Stimulated activated CD8-positive, alpha-beta memory T cell treated with anti-CD3 and anti-CD28 coated beads, Interleukin-4, amount 100 ng/mL, for 24 hours (primary cell): ENCODE results near the gene PPP1R1B.
"Not testable (repeated sequence)": the region's sequence is repeated elsewhere in the genome, so short reads cannot be mapped to it uniquely, and the experiment has no call there.

Experiments
- DNase-seq: peaks from one replicate; pipeline ENCODE4 v3.0.0-alpha.2; 2020; ENCODE audit warnings: low read depth

The PPP1R1B gene

DNA sequence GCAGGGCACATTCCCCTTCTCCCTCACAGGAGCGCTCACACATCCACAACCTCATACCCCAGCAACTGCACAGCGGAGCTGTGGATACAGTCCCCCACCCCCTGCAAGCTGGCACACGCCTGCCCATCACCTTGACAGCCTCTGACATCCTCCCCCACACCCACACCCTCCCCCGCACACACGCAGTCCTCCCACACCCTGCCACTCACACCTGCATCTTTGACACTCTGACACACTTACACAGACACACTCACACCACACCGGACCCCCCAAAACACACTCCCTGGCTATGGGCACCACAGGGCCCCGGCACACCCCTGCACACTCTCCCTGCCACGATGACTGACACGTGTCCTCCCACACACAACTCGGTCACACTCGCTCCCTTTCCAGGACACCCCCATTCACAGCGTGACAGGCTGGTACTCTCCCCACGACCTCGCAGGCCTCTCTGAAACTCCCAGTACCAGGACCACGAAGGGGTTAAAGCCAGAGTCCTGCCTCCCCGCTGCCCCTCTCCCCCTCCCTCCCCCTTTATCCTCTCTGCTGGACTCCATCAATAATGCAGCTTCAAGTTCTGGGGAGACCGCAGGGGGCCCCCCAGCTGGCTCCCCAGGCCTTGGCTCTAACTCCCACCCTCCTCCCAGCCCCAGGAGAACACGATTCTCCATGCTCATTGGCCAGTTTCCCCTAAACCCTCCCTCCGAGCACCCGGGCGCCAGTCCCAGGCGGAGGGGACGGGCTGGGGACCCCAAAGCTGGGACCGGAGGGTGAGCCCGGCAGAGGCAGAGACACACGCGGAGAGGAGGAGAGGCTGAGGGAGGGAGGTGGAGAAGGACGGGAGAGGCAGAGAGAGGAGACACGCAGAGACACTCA is at the start of gene PPP1R1B:
Gene PPP1R1B, plus strand, starts transcription at position 782 of the 876 bp plus-strand sequence. CDS start 441 bp downstream, outside the sequence.
- no peak for DNase-seq

DNA sequence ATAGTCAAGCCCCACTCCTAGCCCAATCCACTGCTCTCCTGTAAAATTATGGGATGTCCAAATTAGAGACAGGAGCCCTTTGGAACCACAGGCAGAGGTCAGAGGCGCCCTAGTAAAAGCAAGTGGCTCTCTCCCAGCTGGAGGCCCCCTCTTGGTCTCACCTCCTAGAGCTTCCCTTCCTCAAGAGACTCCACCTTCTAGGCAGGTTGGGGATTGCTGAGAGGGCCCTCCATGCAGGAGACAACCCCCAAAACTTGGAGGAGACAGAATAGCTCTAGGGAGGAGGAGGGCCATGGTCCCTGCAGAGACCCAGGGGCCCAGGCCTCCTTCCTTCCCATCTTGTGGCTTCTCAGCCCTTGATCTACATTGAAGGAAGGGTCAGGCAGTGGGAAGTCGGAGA is 48.5 kb upstream of the PPP1R1B start:
- no peak for DNase-seq

DNA sequence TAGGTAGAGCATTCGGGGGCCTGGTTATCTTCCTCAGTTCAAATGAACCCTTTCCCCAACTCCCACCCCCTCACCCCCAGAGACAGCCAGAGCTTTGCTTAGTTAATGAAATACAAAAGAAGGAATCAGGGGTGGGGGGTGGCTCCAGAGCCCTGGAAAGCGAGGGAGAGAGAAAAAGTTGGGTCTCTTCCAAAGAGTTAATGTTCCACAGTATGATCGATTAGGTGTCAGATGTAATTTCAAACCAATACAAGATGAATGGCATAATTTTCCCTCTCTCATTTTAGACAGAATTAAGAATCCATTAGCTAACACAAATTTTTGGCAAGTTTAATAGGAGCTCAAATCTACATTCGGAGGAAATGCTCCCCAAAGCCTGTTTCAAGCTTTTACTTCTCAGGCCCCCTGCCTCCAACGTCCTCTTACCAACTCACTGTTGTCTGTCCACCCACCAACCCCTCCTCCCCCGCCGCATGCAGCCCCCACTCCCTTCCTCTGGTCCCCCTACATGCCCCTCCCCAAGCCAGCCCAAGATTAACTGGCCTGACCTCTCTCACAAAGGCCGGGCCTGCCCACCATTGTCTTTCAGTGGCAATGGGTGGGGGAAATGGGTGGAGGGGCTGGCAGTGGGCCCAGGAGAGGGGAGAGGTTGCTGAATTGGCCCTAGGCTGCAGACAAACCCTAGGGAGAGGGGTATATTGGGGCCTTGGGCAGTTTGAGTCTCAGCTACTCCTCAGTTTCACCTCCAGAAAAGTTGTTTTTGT is 47.3 kb upstream of the PPP1R1B start:
- no peak for DNase-seq

DNA sequence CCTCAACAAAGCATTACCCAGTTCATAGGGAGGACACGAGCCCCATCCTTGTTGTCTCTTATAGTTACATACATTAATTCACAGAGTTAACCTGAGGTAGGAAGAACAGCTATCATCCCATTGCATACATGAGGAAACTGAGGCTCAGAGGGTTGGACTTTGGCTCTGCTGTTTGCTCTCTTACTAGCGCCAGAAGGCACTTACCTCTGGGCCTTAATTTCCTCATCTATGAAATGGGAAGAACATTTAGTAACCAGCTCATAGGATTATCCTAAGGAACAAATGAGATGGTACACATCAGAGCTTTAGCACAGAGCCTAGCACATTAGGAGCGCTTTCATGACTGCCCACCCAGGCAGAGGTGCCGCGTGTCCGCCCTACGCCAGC is 46.7 kb upstream of the PPP1R1B start:
- no peak for DNase-seq

DNA sequence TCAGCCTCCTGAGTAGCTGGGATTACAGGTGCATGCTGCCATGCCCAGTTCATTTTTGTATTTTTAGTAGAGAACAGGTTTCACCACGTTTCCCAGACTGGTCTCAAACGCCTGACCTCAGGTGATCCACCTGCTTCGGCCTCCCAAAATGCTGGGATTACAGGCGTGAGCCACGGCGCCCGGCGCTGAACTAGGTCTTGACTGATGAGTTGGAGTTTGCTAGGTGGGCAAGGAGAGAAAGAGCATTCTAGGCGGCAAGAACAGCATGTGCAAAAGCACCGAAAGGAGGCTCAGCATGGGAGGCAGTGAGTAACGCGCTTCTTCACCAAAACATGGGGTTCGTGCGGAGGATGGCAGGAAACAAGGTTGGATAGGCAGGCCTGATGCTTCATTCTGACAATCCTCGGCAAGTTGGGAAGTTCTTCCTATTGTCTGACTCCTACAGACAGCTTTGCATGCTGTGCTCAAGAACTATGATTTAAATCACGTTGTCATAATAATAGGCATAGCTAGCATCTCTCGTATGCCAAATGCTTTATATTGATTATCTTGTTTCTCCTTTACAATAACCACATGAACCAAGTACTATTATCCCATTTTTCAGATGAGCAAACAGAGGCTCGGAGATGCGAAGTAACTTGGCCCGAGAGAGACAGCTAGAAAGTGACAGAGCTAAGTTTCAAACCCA is 45.5 kb upstream of the PPP1R1B start:
- no peak for DNase-seq

DNA sequence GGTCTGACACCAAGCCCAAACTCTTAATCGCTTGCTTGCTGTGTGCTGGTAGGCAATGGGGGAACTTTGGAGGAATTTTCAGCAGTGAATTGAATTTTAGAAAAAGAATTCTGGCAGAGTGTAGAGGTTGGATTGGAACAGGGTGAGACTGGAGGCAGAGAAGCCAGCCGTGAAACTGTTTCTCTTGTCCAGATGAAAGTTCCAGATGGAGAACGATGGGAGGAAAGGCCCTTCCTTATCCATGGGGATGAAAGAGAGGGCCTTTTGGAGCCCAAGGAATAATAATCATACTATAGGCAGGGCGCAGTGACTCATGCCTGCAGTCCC is 45.0 kb upstream of the PPP1R1B start:
- no peak for DNase-seq

DNA sequence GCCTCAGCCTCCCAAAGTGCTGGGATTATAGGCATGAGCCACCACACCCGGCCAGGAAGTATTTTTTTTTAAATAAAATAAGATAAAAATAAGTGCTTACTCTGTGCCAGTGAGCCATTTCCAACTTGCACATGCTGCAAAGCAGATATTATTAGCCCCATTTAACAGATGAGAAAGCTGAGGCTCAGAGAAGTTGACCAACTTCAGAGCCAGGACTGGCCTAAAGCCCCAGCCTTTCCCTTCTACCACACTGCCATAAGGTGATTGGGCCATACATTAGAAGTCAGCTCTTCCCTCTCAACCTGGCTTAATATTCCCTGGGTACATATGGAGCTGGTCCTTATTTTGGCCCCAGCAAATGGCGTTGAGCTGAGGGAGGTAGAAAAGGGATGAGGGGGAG is 44.1 kb upstream of the PPP1R1B start:
- no peak for DNase-seq

DNA sequence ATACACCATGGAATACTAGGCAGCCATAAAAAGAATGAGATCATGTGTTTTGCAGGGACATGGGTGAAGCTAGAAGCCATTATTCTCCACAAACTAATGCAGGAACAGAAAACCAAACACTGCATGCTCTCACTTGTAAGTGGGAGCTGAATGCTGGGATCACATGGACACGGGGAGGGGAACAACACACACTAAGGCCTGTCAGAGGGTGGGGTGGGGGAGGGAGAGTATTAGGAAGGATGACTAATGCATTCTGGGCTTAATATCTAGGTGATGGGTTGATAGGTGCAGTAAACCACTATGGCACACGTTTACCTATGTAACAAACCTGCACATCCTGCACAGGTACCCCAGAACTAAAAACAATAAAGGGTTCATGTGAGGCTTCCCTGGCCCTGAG is 36.6 kb upstream of the PPP1R1B start:
- not testable (repeated sequence) for DNase-seq

DNA sequence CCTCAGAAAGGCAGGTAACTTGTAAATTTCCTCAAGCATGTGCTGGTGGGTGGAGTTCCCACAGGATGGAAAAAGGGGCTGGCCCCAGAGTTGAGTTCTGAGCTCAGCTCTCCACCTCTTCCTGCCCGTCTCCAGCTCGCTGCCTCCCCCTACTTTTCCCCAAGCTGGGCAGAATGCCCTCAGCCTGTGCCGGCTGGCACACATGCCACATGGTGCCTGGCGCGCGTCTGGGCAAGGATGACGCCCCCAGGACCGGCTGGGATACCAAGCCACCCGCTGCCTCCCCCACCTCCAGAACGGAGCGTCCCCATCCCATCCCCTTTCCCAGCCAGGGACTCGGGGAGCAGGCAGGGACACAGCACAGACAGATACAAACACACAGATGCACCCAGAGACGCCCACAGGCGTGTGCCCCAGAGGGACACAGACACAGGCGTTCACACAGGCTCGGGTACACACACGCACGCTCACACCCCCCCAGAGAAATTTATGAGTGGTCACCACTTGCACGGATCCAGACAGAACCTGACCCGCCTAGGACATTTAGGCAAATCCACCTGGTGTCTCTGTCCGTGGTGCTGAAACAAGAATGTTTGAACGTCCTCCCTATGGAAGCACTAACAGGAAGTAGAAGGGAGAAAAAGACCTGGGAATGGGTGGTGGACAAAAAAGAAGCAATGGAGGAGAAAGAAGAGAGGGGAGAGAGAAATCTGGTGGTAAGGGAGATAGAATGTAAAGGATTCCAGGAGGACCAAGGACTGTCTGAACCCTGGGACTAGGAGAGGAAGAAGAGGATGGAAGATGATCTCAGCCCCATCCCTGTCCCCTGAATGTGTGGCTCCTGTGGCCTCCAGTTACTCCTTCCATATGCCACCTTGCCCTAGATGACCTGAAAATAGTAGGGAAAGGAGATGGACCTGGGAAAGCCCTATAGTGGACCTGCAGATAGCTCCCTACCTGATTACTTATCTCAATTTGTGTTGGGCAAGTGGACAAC is 34.5 kb upstream of the PPP1R1B start:
- DNase-seq: no peak

DNA sequence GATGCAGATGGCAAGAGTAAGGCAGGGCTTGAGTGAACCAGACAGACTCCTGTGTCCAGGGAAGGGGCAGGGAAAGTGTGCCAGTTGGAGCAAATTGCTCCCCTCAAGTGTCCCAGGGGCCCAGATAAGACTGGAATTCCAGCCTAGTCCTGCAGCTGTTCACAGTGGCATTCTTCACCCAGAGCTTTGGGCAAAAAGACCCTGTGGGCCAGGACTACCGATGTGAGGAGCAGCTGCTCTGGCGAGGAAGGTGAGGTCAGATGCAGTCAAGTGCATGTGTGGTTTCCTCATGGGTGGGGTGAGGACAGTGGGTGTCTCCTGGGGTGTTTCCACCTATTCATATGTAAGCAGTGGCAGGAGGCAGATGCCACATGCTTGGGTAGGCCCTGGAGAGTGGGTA is 33.4 kb upstream of the PPP1R1B start:
- no peak for DNase-seq

DNA sequence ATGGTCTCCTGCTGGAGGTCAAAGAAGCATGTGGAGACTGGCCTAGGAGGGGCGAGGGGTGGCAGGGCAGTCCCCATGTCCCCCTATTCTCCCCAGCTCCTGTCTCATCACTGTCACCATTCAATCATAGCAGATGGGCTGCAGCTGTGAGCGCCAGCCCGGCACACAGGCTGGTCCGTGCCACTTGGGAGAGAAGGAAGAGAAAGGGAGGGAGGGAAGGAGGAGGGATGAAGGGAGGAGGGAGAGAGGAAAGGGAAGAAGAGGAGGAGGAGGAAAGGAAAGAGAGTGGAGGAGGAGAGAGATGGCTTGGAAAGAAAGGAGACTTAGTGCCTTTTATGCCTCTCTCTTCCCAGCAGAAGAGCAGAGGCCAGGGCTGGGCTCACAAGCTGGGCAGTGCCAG is 31.5 kb upstream of the PPP1R1B start:
- DNase-seq: no peak

DNA sequence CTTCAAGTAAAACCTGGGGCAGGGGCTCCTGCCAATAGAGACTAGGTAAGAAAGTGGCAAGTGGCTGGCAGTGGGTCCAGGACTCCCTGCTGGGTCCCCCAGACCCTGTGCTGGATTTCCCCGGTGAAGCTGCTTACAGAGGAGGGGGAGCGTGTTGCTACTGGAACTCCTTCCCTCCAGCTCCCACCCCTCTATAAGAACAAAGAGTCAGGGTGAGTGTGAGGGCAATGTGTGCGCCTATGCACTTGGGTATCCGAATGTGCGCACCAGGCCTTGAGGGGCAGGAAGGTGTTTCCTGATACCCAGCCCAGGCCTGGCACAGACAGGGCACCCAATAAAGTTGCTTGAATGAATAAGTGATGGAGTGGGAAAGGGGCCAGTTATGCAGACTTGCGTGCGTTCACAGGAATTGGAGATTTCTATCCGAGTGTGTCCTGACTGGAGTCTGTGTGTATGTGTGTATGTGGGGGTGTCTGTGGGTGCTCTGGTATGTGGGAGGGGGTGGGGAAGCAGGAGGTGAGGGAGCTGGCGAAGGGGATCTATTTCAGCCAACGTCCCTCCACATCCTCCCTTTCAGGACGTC is 30.7 kb upstream of the PPP1R1B start:
- no peak for DNase-seq

DNA sequence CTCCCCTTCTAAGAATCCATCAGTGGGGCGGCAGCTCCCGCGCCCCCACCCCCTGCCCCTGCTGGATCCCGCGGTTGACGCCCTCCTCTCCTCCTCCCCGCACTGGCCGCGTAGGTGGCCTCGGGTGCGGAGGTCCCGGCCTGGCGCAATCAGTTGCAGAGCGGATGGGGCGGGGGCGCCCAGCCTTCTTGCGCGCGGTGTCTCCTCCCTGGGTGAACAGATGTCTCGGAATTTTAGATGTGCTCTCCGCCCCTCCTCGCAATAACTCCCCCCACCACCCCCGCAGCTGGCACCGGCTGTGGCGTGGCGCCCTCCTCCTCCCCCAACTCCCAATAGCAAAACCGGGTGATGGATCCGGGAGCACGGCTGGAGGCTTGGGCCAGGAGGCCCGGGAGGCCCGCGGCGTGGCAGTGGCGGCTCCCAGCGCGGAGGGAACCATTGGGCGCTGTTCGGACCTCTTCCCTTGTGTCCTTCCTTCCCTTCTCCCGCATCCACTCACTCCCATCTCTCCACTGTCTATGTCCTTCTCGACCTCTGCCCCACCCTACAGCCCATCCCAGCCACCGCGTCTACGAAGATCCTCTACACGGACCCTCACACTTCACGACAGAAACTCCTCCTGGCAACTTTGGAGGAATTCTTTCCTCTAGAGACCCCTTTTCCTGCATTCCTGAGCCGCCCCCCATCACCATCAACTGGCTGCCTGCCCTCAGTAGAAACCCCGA is 30.0 kb upstream of the PPP1R1B start:
- no peak for DNase-seq

DNA sequence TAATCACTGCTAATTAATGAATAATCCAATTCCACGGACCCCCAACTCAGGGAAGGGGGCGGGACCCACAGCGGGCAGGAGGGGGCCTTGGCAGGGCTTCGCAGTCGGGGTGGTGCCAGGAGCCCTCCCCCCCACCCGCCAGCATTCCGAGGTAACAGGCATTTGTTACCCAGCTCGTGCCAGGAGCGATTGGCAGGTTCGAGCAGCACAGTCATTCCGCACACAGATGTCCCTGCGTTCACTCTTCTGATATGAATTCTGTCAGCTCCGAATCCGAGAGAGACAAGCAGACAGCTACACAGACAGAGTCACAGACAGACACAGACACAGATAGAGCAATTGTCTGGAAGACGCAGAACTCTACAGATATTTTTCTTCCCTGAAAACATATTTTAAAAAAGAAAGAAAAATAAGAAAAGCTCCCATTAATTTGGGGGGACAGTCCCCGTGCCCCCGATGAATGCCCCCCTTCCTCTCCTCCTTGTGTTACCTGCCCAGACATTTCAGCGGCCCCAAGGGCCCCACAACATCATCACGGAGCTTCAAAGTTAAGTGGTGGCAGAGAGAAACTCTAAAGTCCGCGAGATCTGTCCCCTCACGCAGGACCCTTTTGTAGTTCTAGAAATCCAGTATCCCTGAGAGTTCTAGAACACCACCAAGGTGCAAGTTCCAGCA is 29.2 kb upstream of the PPP1R1B start:
- no peak for DNase-seq

DNA sequence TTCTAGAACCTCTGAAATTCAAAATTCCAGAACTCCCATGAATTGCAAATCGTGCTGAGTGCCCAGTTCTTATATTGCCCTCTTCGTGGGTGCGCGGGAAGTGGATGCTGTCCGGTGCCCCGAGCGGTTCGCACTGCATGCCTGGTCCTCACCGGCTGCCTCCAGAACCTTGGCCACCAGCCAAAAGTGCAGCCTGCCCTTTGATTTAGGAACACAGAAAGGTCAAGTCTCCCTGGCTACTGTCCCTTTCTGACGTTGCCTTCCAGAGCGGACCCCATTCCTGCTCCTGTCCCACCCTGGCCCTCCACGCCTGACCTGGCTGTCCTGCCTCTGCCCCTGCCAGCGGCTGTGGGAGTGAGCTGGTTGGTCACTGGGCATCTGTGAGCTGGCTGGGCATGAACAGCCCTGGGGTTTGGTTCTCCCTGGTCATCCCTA is 28.7 kb upstream of the PPP1R1B start:
- DNase-seq: no peak

DNA sequence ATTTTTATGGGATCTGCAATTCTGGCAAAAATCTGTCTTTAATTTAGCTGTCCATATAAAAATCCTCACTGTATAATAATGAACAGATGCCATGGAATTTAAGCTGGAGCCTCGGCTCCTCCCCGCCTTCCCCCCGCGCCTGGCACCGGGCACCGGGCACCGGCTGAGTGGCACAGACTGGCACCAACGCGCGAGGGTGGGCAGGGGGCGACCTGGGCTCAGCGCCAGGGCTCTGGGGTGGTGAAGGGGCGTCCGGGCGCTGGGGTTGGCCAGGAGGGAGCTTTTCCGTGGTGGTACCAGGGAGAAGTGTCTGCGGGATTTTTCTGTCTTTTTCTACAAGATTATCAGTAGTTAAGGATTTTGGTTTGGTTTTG is 28.1 kb upstream of the PPP1R1B start:
- no peak for DNase-seq

DNA sequence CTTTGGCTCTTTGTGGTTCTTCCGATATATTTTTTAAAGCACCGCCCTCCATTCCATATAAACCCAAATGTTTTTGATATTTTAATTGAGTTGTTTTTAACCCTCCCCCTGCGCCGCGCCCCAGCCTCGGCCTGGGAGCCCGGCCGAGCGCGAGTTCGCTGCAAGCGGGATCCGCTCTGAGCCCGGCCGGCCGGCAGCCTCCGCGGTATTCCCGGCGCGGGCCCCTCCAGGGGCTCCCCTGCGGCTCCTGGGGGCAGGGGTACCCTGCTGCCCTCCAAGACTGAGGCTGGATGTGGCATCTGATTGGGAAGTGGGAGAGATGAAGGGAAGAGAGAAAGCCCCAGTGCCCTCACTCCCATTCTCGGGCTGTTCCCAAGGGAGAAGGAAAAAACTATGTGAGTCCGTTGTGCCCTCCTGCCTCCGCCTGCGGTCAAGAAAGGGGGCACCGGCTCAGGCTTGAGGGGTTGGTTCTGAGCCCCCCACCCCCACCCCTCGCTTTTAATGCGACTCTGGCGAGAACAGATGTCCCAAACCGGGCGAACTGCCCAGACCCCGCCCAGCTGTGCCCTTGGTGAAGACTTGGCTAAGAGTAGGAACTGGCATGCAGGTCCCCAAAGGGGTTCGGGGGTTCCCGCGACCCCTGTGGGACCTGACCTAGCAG is 27.6 kb upstream of the PPP1R1B start:
- DNase-seq: no peak

DNA sequence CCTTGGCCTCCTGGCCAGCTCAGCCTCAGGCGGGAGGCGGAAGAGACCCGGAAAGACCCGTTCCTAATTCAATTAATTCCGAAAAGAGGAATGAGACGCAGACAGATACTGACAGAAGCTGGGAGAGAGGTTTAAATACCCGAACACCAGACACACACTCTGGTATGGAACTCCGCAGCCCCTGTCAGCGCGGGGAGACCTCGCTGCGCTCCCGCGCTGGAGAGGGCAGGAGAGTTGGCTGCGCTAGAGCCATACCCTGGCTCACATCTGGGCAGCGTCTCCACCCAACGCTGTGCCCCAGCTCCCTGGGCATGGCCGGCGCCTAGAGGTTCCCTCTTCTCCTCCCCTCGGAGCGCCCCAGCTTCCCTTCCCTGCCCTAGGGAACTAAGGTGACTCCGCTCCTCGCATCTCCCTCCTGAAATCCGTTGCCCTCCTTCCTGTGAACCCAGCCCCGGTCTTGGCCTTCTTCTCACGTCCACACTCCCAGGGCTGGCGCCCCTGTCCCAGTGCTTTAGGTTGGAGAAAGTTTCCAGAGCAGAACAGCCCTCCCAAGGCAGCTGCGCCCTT is 27.0 kb upstream of the PPP1R1B start:
- DNase-seq: no peak
